OCI-LY1 (cell line): ENCODE results near the gene CA12.

Experiments used
- H2AFZ ChIP-seq: fragments of 200-600 bp; sonication (generic), shearing (Covaris generic); 2 replicates; pipeline ENCODE4 v1.6.0; 2014; ENCODE audit warnings: antibody characterized with exemption, mild to moderate bottlenecking, low read length
- H3F3A ChIP-seq: fragments of 200-600 bp; sonication (generic), shearing (Covaris generic); 2 replicates; pipeline ENCODE4 v1.6.0; 2014; ENCODE audit warnings: mild to moderate bottlenecking, antibody characterized with exemption, low read length, moderate library complexity; ENCODE audit not compliant: insufficient read depth
- H3K27ac ChIP-seq: fragments of 200-600 bp; sonication (generic); 2 replicates; pipeline ENCODE4 v1.5.1; 2014; ENCODE audit warnings: low read length, mixed run types, mild to moderate bottlenecking, low read depth; ENCODE audit not compliant: poor library complexity, severe bottlenecking
- H3K27me3 ChIP-seq: fragments of 200-600 bp; sonication (generic); 2 replicates; pipeline ENCODE4 v1.6.0; 2014; ENCODE audit warnings: antibody characterized with exemption, mild to moderate bottlenecking, low read length, moderate library complexity; ENCODE audit not compliant: insufficient read depth
- H3K36me3 ChIP-seq: fragments of 200-600 bp; sonication (generic); 2 replicates; pipeline ENCODE4 v1.6.1; 2014; ENCODE audit warnings: mild to moderate bottlenecking, antibody characterized with exemption, low read length, moderate library complexity, mixed read lengths; ENCODE audit not compliant: insufficient read depth
- H3K4me1 ChIP-seq: fragments of 200-600 bp; sonication (generic); 2 replicates; pipeline ENCODE4 v1.5.1; 2014; ENCODE audit warnings: mild to moderate bottlenecking, low read length, moderate library complexity; ENCODE audit not compliant: insufficient read depth, severe bottlenecking
- H3K4me2 ChIP-seq: fragments of 200-600 bp; sonication (generic), shearing (Covaris generic); 2 replicates; pipeline ENCODE4 v1.6.1; 2014; ENCODE audit warnings: low read length
- H3K4me3 ChIP-seq: fragments of 200-600 bp; sonication (generic); 2 replicates; pipeline ENCODE4 v1.5.1; 2014; ENCODE audit warnings: low read length, low read depth, mild to moderate bottlenecking, mixed read lengths; ENCODE audit not compliant: poor library complexity, severe bottlenecking
- H3K79me2 ChIP-seq: fragments of 200-600 bp; shearing (Covaris generic); 2 replicates; pipeline ENCODE4 v1.6.1; 2016; ENCODE audit warnings: mixed run types, low read length, mixed read lengths; ENCODE audit not compliant: insufficient read depth
- H3K9ac ChIP-seq: fragments of 200-600 bp; sonication (generic), shearing (Covaris generic); 2 replicates; pipeline ENCODE4 v1.6.1; 2014; ENCODE audit warnings: mild to moderate bottlenecking, low read length, mixed read lengths
- H3K9me2 ChIP-seq: fragments of 200-600 bp; sonication (generic), shearing (Covaris generic); 2 replicates; pipeline ENCODE4 v1.6.1; 2014; ENCODE audit warnings: low read depth, mild to moderate bottlenecking, low read length, mixed read lengths
- H3K9me3 ChIP-seq: fragments of 200-600 bp; shearing (Covaris generic); 2 replicates; pipeline ENCODE4 v1.6.1; 2014; ENCODE audit warnings: low read length, mixed read lengths
- H4K20me1 ChIP-seq: fragments of 200-600 bp; sonication (generic), shearing (Covaris generic); 2 replicates; pipeline ENCODE4 v1.6.0; 2016; ENCODE audit warnings: mild to moderate bottlenecking, low read length; ENCODE audit not compliant: insufficient read depth
- EZH2 ChIP-seq: fragments of 200-600 bp; sonication (generic), shearing (Covaris generic); IDR thresholded peaks from 2 replicates; pipeline ENCODE4 v1.8.0; 2017; ENCODE audit warnings: borderline replicate concordance, mixed run types, mild to moderate bottlenecking, antibody characterized with exemption, low read length, moderate library complexity, mixed read lengths
- TF ChIP-seq, protein P1 (sequence below): fragments of 200-600 bp; sonication (generic), shearing (Covaris generic); IDR thresholded peaks from 2 replicates; pipeline ENCODE4 v1.5.1; 2017; ENCODE audit warnings: mild to moderate bottlenecking, antibody characterized with exemption, low read length, moderate library complexity, mixed read lengths

CA12 gene

DNA sequence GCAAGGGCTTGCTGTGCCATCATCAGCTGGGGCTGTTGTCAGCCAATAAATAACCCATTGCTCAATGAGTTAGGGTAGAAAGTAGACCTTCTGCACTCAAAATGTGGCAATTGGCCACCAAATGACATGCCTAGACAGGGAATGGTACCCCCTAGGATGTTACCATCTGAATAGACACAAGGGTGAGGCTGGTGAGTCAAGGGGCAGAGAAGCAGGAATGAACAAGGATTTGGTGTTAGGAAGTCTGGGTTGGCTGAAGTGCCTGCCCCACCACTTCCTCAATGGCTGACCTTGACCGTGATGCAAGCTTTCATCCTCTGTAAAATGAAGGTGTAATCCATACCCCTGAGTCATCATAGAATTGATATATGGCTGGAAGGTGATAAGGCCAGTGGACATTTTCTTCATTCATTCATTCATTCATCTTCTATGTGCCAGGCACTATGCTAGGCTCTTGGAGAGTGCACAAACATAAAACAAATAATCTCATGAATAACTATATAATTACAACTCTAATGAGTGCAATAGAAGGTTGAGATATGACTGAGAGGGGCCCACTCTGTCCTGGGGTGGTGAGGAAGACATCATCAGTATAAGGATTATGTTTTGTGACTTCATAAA lies 4.4 kb upstream of the CA12 start:
- no peak overlapping the region for H3K27ac ChIP-seq
- no peaks in the 10 kb centered on the region for H3F3A ChIP-seq
- H3K36me3 ChIP-seq, result no peaks in the 10 kb centered on the region
- H3K79me2 ChIP-seq, result no peaks in the 10 kb centered on the region
- no peak overlapping the region for H3K4me3 ChIP-seq
- H3K9me2 ChIP-seq, result no peaks in the 10 kb centered on the region
- no peaks in the 10 kb centered on the region for H4K20me1 ChIP-seq
- H3K27me3 ChIP-seq, result peaks cover 5% of the 10 kb centered on the region; the same call in 1 of the 2 replicates
- H3K4me2 ChIP-seq, result no peak overlapping the region
- H3K9me3 ChIP-seq, result no peaks in the 10 kb centered on the region
- no peak for TF ChIP-seq EZH2
- TF ChIP-seq, protein P1, sequence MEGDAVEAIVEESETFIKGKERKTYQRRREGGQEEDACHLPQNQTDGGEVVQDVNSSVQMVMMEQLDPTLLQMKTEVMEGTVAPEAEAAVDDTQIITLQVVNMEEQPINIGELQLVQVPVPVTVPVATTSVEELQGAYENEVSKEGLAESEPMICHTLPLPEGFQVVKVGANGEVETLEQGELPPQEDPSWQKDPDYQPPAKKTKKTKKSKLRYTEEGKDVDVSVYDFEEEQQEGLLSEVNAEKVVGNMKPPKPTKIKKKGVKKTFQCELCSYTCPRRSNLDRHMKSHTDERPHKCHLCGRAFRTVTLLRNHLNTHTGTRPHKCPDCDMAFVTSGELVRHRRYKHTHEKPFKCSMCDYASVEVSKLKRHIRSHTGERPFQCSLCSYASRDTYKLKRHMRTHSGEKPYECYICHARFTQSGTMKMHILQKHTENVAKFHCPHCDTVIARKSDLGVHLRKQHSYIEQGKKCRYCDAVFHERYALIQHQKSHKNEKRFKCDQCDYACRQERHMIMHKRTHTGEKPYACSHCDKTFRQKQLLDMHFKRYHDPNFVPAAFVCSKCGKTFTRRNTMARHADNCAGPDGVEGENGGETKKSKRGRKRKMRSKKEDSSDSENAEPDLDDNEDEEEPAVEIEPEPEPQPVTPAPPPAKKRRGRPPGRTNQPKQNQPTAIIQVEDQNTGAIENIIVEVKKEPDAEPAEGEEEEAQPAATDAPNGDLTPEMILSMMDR, result no peak
- H3K4me1 ChIP-seq, result no peaks in the 10 kb centered on the region
- no peak overlapping the region for H2AFZ ChIP-seq
- H3K9ac ChIP-seq, result no peak overlapping the region

DNA sequence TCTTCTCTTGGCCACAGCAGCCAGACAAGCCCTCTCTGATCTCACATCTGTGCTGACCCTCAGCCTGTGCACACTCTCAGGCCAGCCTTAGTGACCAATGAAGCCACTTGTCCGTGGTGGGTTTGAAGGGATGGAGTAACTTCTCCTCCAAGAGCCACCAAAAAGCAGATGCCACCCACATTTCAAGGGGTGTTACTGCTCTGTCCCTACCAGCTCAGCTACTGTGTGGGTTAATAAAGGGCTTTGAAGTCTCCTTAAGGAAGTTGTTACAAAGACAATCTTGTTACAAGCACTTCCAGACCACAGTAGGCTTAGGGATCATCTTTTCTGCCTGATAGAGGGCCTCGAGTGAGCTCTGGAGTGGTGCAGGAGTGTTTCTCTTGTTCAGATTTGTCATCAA lies 3.3 kb upstream of the CA12 start:
- H3K36me3 ChIP-seq, result no peaks in the 10 kb centered on the region
- no peak overlapping the region for H2AFZ ChIP-seq
- TF ChIP-seq EZH2, result no peak
- TF ChIP-seq, protein P1, result no peak
- no peak overlapping the region for H3K27ac ChIP-seq
- H3K27me3 ChIP-seq, result peaks cover 5% of the 10 kb centered on the region; the same call in 1 of the 2 replicates
- no peaks in the 10 kb centered on the region for H4K20me1 ChIP-seq
- H3K9me3 ChIP-seq, result no peaks in the 10 kb centered on the region
- no peaks in the 10 kb centered on the region for H3F3A ChIP-seq
- no peaks in the 10 kb centered on the region for H3K4me1 ChIP-seq
- H3K9me2 ChIP-seq, result no peaks in the 10 kb centered on the region
- H3K79me2 ChIP-seq, result no peaks in the 10 kb centered on the region
- H3K4me3 ChIP-seq, result no peak overlapping the region
- H3K9ac ChIP-seq, result no peak overlapping the region
- H3K4me2 ChIP-seq, result no peak overlapping the region

DNA sequence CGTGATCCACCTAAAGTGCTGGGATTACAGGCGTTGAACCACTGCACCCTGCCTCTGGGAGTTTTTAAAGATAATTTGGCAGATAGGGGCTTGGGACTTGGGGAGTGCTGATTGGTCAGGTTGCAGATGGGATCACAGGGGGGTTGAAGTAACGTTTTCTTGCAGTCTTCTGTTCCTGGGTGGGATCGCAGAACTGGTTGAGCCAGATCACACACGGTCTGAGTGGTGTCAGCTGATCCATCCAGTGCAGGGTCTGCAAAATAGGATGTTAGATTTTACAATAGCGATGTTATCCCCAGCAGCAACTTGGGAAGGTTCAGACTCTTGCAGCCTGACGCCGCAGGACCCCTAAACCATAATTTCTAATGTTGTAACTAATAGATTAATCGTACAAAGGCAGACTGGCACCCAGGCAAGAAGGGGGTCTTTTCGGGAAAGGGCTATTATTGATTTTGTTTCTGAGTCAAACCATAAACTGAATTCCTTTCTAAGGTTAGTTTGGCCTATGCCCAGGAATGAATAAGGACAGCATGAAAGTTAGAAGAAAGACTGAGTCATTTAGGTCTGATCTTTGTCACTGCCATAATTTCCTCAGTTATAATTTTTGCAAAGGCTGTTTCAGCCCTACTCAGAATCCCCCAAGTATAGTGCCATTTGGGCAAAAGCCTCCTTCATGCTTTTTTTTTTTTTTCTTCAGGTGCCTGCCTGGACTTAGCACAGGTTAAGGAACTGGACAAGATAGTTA lies 1.5 kb upstream of the CA12 start:
- H3K9me3 ChIP-seq, result no peaks in the 10 kb centered on the region
- H3K4me2 ChIP-seq, result no peak overlapping the region
- H3K36me3 ChIP-seq, result no peaks in the 10 kb centered on the region
- H3F3A ChIP-seq, result no peaks in the 10 kb centered on the region
- H3K9ac ChIP-seq, result no peak overlapping the region
- H4K20me1 ChIP-seq, result no peaks in the 10 kb centered on the region
- no peak overlapping the region for H3K4me3 ChIP-seq
- H3K27ac ChIP-seq, result no peak overlapping the region
- H2AFZ ChIP-seq, result no peak overlapping the region
- H3K9me2 ChIP-seq, result no peaks in the 10 kb centered on the region
- peaks cover 5% of the 10 kb centered on the region for H3K27me3 ChIP-seq
- no peaks in the 10 kb centered on the region for H3K4me1 ChIP-seq
- no peaks in the 10 kb centered on the region for H3K79me2 ChIP-seq
- TF ChIP-seq, protein P1, result no peak
- no peak for TF ChIP-seq EZH2
